Measurements from ENCODE around the gene ELAPOR1. TPM values are rescaled to one million over a fixed set of nuclear protein-coding genes. Genes with fewer than 3 reads are reported as not detected.

The ELAPOR1 gene
- total RNA-seq, 1 donor = 0.43 TPM

GRCh38 chr1:109109906-109110305 is 4.0 kb upstream of the ELAPOR1 start:
- no peak overlapping the region for H3K4me3 ChIP-seq (ENCODE audit: low read depth, low read length)
- DNase-seq (ENCODE audit: low read depth) = no peak
- no peak for TF ChIP-seq CTCF (IDR thresholded peaks at IDR 0.05; ENCODE audit: insufficient read depth, low read depth, low read length)

GRCh38 chr1:109111386-109112055 is 2.4 kb upstream of the ELAPOR1 start:
- TF ChIP-seq CTCF (IDR thresholded peaks at IDR 0.05; ENCODE audit: insufficient read depth, low read depth, low read length) = no peak

GRCh38 chr1:109112056-109112651 is 1.8 kb upstream of the ELAPOR1 start:
- H3K4me3 ChIP-seq (ENCODE audit: low read depth, low read length) = peak overlapping the region; percentile 42
- TF ChIP-seq CTCF (IDR thresholded peaks at IDR 0.05; ENCODE audit: insufficient read depth, low read depth, low read length) = peak; percentile 50
- DNase-seq (ENCODE audit: low read depth) = peak; percentile 58

More at GRCh38 chr1:109111386-109112055, 2.4 kb upstream of the ELAPOR1 start:
- no peak overlapping the region for H3K4me3 ChIP-seq (ENCODE audit: low read depth, low read length)
- DNase-seq (ENCODE audit: low read depth) = peak; percentile 17

- DNase-seq (ENCODE audit: low read depth) = peak; percentile 91
- peak; percentile 97 for TF ChIP-seq CTCF (IDR thresholded peaks at IDR 0.05; ENCODE audit: insufficient read depth, low read depth, low read length)
- H3K4me3 ChIP-seq (ENCODE audit: low read depth, low read length) = peak overlapping the region; percentile 42
Measured at GRCh38 chr1:109112652-109113285, 1.1 kb upstream of the ELAPOR1 start.

DNA sequence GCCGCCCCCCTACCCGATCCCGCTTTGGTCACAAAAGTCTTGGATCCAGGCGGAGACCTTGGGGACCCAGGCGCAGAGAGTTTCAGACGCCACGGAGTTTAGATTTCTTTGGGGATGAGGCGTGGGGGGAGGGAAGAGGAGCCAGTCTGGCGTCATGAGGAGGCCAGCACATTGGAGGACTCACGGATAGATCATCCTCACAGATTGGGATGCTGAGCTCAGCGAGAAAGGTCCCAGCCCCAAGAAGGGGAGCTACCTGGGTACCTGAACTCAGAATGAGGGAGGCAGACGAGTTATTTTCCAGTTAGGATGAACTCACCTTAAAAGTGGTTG is 393 bp downstream of the ELAPOR1 start:
- no peak for TF ChIP-seq CTCF (IDR thresholded peaks at IDR 0.05; ENCODE audit: insufficient read depth, low read depth, low read length)
- no peak for DNase-seq (ENCODE audit: low read depth)
- H3K4me3 ChIP-seq (ENCODE audit: low read depth, low read length) = no peak overlapping the region

DNA sequence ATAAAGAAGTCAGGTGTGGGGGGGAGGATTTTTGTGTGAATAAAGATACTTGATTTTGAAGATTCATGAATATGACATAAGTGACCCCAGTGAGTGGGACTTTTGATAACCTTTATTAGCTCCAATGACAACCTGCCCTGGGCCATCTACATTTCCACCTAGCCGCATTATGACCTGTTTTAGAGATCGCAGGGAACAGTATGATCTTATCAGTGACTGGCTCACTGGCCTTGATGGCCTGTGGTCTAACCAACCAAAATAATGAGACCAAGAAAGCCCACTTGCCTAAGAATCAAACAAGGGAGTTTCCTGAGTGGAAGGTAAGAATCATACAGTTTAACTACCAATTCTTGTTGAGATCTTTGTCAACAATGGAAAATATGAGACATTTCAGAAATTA is 1.8 kb downstream of the ELAPOR1 start:
- H3K4me3 ChIP-seq (ENCODE audit: low read depth, low read length) = no peak overlapping the region
- no peak for TF ChIP-seq CTCF (IDR thresholded peaks at IDR 0.05; ENCODE audit: insufficient read depth, low read depth, low read length)
- no peak for DNase-seq (ENCODE audit: low read depth)

Measured in fibroblast of villous mesenchyme (primary cell).